Nephron (organoid): ENCODE measurements around the gene TFF2.

Experiments
- H3K27ac Mint-ChIP-seq, 3 experiments: 2 replicates each; pipeline ENCODE4 v1.8.0; 2020; ENCODE audit warnings: mixed read lengths in 3 of 3, mild to moderate bottlenecking in 2 of 3, moderate library complexity in 1 of 3
- H3K27me3 Mint-ChIP-seq: 2 replicates; pipeline ENCODE4 v1.8.0; 2021; ENCODE audit warnings: low read depth, mild to moderate bottlenecking, moderate library complexity, mixed read lengths
- H3K36me3 Mint-ChIP-seq: 2 replicates; pipeline ENCODE4 v1.8.0; 2020; ENCODE audit warnings: low read depth, mixed read lengths
- H3K4me1 Mint-ChIP-seq: 2 replicates; pipeline ENCODE4 v1.8.0; 2020; ENCODE audit warnings: mixed read lengths
- H3K4me3 Mint-ChIP-seq, 3 experiments: 2 replicates each; pipeline ENCODE4 v1.8.0; 2020; ENCODE audit warnings: mild to moderate bottlenecking in 3 of 3, mixed read lengths in 3 of 3, moderate library complexity in 2 of 3
- H3K9me3 Mint-ChIP-seq: 2 replicates; pipeline ENCODE4 v1.8.0; 2020; ENCODE audit warnings: mixed read lengths
- CTCF ChIP-seq, 3 experiments: fragments of 200-600 bp; sonication (generic); IDR thresholded peaks; one replicate each; pipeline ENCODE4 v1.5.0; 2021; ENCODE audit warnings: antibody characterized with exemption in 3 of 3; ENCODE audit not compliant: unreplicated experiment in 3 of 3

The TFF2 gene

GRCh38 chr21:42356046-42356445 lies 5.3 kb upstream of the TFF2 start:
- Mint-ChIP-seq H3K4me1 (no peaks in the 10 kb centered on the region), H3K27ac (no peak overlapping the region), H3K9me3 (peaks cover 29% of the 10 kb centered on the region), H3K4me3 (no peak overlapping the region), H3K36me3 (no peaks in the 10 kb centered on the region), H3K27me3 (peaks cover 15% of the 10 kb centered on the region)
- no peak for TF ChIP-seq CTCF (IDR thresholded peaks at IDR 0.05; ENCODE audit: unreplicated experiment in 3 of 3)

- H3K36me3 Mint-ChIP-seq: no peaks in the 10 kb centered on the region
- H3K4me3 Mint-ChIP-seq: no peak overlapping the region
- H3K27me3 Mint-ChIP-seq: peaks cover 13% of the 10 kb centered on the region
- no peak overlapping the region for H3K27ac Mint-ChIP-seq
- peaks cover 29% of the 10 kb centered on the region for H3K9me3 Mint-ChIP-seq
- H3K4me1 Mint-ChIP-seq: no peaks in the 10 kb centered on the region
- no peak for TF ChIP-seq CTCF (IDR thresholded peaks at IDR 0.05; ENCODE audit: unreplicated experiment in 3 of 3)
Measured at GRCh38 chr21:42353623-42354022, 2.8 kb upstream of the TFF2 start.

- TF ChIP-seq CTCF (IDR thresholded peaks at IDR 0.05; ENCODE audit: unreplicated experiment in 3 of 3): no peak
- Mint-ChIP-seq H3K27me3 (peaks cover 13% of the 10 kb centered on the region), H3K4me1 (no peaks in the 10 kb centered on the region), H3K36me3 (no peaks in the 10 kb centered on the region), H3K27ac (no peak overlapping the region), H3K9me3 (peaks cover 22% of the 10 kb centered on the region), H3K4me3 (no peak overlapping the region)
Measured at GRCh38 chr21:42352441-42353095, 1.8 kb upstream of the TFF2 start.

- no peaks in the 10 kb centered on the region for H3K4me1 Mint-ChIP-seq
- TF ChIP-seq CTCF (IDR thresholded peaks at IDR 0.05; ENCODE audit: unreplicated experiment in 3 of 3): no peak
- no peaks in the 10 kb centered on the region for H3K36me3 Mint-ChIP-seq
- peaks cover 13% of the 10 kb centered on the region for H3K27me3 Mint-ChIP-seq
- H3K27ac Mint-ChIP-seq: no peak overlapping the region
- peaks cover 15% of the 10 kb centered on the region for H3K9me3 Mint-ChIP-seq
- no peak overlapping the region for H3K4me3 Mint-ChIP-seq
Measured at GRCh38 chr21:42351626-42352440, 1.0 kb upstream of the TFF2 start.

- Mint-ChIP-seq H3K4me3 (no peak overlapping the region), H3K4me1 (no peaks in the 10 kb centered on the region), H3K36me3 (no peaks in the 10 kb centered on the region), H3K9me3 (peaks cover 7% of the 10 kb centered on the region), H3K27me3 (peaks cover 16% of the 10 kb centered on the region), H3K27ac (no peak overlapping the region)
- no peak for TF ChIP-seq CTCF (IDR thresholded peaks at IDR 0.05; ENCODE audit: unreplicated experiment in 3 of 3)
Measured at GRCh38 chr21:42350318-42350910, 380 bp downstream of the TFF2 start.
